GM21528 (cell line): ENCODE measurements around the gene HOXB4.

Experiments
- ATAC-seq: cut with Tn5 transposase; IDR thresholded peaks from one replicate; pipeline ENCODE4 v1.9.1; 2021; ENCODE audit warnings: mild to moderate bottlenecking, moderate library complexity; ENCODE audit not compliant: unreplicated experiment, low FRiP score

HOXB4 gene

GRCh38 chr17:48575066-48575582, 3.0 kb downstream of the HOXB4 start:
- no peak for ATAC-seq

GRCh38 chr17:48574505-48575065, 3.6 kb downstream of the HOXB4 start:
- ATAC-seq: no peak

- ATAC-seq: no peak
Observed at GRCh38 chr17:48571826-48572417, 6.2 kb downstream of the HOXB4 start.

GRCh38 chr17:48571024-48571818, 6.9 kb downstream of the HOXB4 start:
- no peak for ATAC-seq

GRCh38 chr17:48570325-48571023, 7.7 kb downstream of the HOXB4 start:
- ATAC-seq: no peak

- no peak for ATAC-seq
Observed at GRCh38 chr17:48569674-48570324, 8.4 kb downstream of the HOXB4 start.

GRCh38 chr17:48569240-48569582, 8.9 kb downstream of the HOXB4 start:
- ATAC-seq: no peak

GRCh38 chr17:48568499-48569239, 9.5 kb downstream of the HOXB4 start:
- ATAC-seq: no peak

- no peak for ATAC-seq
Observed at GRCh38 chr17:48567646-48568354, 10.3 kb downstream of the HOXB4 start.

GRCh38 chr17:48567209-48567608, 10.9 kb downstream of the HOXB4 start:
- ATAC-seq: no peak

- no peak for ATAC-seq
Observed at GRCh38 chr17:48566717-48567116, 11.4 kb downstream of the HOXB4 start.

- ATAC-seq: no peak
Observed at GRCh38 chr17:48565925-48566710, 12.0 kb downstream of the HOXB4 start.

GRCh38 chr17:48565022-48565554, 13.1 kb downstream of the HOXB4 start:
- ATAC-seq: no peak

- ATAC-seq: no peak
Observed at GRCh38 chr17:48564188-48565021, 13.7 kb downstream of the HOXB4 start.

GRCh38 chr17:48563867-48564187, 14.3 kb downstream of the HOXB4 start:
- no peak for ATAC-seq

GRCh38 chr17:48563385-48563838, 14.7 kb downstream of the HOXB4 start:
- no peak for ATAC-seq

- no peak for ATAC-seq
Observed at GRCh38 chr17:48562934-48563333, 15.2 kb downstream of the HOXB4 start.
